Erythroblast (primary cell): ENCODE data around the gene KIF3C.

ENCODE experiments used
- GATA1 ChIP-seq: IDR thresholded peaks from 2 replicates; pipeline ENCODE4 v1.6.1; 2011; ENCODE audit warnings: low read depth, mild to moderate bottlenecking, control low read depth, low read length, moderate library complexity
- POLR2A ChIP-seq: IDR thresholded peaks from 2 replicates; pipeline ENCODE4 v1.6.1; 2011; ENCODE audit warnings: mild to moderate bottlenecking, low read length

- TF ChIP-seq POLR2A (no peak), GATA1 (no peak)
Measured at GRCh38 chr2:25917832-25918231, 64.5 kb downstream of the KIF3C start.
